GM20000 (cell line): ENCODE results near the gene LIPT2.

Source experiments
- DNase-seq: peaks from one replicate; pipeline ENCODE4 v3.0.0; 2012; ENCODE audit warnings: low spot score
- TF ChIP-seq, protein P1 (sequence below): IDR thresholded peaks from 2 replicates; pipeline ENCODE4 v1.5.1; 2012; ENCODE audit warnings: mild to moderate bottlenecking, control low read depth; ENCODE audit errors: extremely low read depth, missing control alignments

LIPT2 gene

DNA sequence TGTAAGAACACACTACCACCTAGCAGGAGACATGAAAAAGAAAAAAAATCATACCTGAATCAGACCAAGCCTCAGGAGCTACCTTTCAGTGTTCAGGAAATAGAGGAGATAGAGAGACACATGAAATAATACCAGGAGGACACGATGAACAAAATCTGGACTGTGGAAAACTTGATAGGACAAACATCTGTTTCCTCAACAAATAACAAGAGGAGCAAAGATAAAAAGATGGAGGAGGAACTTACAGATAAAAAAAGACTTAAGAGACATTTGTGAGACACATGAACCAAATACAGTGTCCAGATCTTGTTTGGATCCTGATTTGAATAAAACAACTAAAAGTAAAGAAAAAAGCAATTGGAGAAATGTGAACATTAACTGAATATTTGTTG is 13.8 kb downstream of the LIPT2 start:
- no peak for DNase-seq
- TF ChIP-seq, protein P1, sequence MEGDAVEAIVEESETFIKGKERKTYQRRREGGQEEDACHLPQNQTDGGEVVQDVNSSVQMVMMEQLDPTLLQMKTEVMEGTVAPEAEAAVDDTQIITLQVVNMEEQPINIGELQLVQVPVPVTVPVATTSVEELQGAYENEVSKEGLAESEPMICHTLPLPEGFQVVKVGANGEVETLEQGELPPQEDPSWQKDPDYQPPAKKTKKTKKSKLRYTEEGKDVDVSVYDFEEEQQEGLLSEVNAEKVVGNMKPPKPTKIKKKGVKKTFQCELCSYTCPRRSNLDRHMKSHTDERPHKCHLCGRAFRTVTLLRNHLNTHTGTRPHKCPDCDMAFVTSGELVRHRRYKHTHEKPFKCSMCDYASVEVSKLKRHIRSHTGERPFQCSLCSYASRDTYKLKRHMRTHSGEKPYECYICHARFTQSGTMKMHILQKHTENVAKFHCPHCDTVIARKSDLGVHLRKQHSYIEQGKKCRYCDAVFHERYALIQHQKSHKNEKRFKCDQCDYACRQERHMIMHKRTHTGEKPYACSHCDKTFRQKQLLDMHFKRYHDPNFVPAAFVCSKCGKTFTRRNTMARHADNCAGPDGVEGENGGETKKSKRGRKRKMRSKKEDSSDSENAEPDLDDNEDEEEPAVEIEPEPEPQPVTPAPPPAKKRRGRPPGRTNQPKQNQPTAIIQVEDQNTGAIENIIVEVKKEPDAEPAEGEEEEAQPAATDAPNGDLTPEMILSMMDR = no peak

DNA sequence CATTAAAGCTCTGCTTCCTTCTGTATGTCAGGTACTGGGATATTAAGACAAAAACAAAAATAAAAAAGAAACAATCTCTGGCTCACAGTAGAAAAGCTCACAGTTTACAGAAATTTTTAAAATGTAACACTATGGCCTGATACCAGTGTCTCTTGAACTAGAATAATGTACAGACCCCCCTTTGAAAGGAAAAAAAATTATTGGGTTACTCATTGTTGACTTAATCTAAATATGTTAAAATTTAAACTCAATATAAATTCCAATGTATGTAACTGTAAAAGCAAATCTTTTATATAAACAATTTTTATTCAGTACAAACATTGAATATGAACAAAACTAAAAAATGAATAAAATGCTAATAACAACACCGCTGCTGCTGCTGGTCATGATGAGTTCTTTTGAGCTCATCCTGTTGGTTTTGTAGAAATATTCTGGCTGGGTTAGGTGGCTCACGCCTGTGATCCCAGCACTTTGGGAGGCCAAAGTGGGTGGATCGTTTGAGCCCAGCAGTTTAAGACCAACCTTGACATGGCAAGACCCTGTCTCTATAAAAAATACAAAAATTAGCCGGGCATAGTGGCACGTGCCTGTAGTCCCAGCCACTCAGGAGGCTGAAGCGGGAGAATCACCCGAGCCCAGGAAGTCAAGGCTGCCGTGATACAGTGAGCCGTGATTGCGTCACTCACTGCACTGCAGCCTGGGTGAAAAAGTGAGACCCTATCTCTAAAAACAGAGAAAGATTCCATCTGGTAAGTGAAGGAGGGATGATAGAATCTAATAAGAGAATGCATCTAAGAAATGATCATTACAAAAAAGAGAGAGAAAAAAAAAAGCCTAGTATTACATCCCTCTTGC is 14.4 kb downstream of the LIPT2 start:
- TF ChIP-seq, protein P1 = no peak
- no peak for DNase-seq

DNA sequence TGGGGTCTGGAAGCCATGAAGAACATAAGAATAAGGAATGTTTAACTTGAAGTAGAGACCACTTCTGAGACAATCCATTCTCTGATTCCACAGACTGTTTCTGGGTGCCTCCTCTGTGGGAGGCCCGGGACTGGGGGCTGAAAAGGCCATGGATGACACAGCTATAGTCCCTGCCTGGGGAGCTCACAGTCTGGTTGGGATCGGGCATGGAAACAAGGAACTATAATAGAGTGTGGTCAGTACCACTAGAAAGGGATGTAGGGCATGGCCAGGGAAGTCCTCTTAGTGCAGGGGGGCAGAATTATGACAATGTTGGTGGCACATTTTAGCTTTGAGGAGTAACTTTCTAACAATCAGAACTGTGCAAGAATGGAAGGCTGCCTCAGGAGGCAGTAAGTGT is 17.0 kb downstream of the LIPT2 start:
- TF ChIP-seq, protein P1 = no peak
- no peak for DNase-seq

DNA sequence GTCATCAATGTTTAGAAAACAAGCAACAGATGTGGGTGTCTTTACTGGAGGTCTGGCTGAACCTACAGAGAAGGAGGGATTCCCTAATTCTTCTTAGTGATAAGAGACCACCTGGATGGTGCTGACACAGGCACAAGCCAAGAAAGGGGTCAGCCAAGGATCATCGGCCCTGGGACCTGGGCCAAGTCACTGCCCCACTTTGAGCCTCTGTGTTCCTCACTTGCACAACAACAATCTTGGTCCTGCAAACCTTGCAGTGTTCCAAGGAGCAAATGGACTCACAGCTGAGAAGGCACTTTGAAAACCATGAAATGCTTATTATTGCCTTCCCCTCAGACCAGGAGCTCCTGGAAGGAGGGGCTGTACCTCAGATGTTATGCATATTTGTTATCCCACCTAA is 19.2 kb downstream of the LIPT2 start:
- no peak for DNase-seq
- TF ChIP-seq, protein P1 = no peak

DNA sequence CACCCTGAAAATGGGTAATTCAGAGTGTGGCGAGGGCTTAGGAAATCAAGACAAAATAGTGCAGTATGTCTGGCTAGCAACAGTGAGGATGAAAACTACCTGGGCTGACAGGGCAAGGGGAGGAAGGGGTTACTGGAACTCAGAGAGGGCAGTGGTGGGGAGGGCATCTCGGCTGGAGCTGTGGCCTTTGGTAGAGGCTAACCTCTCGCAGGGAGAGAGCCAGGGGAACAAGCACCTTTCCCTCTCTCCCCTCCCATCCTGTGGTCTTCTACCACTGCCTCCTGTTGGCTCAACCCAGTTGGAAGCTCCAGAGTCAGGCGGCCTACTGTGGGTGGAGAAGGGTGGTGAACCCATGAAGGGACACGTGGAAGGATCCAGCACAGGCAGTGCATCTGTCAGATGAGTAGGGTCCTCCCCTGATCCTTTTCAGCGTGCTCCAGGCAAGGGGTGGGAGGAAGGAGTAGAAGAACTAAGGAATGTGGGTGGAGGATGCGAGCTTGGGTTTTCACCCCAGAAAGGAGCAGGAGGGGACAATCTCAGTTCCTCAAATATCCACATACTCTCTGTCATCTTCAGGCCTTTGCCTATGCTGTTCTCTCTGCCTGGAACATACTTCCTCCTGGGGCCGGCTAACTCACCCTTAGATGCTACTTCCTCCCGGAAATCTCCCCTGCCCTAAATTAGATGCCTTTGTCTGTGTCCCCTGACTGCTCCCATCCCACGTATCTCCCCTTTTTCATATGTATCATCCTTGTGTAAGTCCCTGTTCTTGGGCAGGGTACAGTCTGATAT is 19.9 kb downstream of the LIPT2 start:
- no peak for DNase-seq
- TF ChIP-seq, protein P1 = no peak

DNA sequence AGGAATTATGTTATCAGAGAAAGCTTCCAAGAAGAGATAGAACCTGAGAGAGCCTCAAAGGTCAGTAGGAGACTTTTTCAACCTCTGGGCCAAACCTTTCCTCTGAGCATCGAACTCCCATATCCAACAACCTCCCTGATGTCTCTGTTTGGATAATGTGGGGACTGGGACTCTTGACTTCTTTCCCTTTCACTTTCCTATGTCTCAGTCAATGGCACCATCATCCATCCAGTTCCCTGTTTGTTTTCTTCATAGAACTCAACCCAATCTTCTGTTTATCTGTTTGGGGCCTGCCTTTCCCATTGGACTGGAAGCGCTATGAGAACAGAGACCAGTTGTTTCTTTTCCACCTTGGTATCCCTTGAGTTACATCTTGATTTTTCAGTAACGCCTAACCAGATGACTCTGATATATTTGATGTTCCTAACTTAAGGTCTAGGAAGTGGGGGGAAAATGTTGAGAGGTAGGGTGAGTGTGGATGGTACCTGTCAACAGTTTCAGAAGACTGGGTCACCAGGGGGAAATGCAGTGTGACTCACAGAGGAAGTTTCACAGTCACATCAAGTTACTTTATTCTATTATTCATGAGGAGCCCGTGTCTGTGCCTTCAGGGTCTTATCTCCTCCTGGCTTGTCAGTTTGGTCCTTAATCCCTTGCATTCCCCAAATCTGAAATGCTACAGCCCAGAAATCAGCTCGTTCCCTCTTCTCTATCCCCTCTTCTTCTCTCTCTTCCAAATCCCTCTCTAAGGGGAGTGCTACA is 21.7 kb downstream of the LIPT2 start:
- TF ChIP-seq, protein P1 = no peak
- DNase-seq = no peak
